HCT116 (cell line): ENCODE measurements around the gene COL2A1. TPM values are rescaled to one million over a fixed set of nuclear protein-coding genes. Genes with fewer than 3 reads are reported as not detected.

Experiments used
- ATAC-seq: fragments of 200-7000 bp; cut with Tn5 transposase; 2 replicates; pipeline ENCODE4 v1.9.1; 2020; ENCODE audit warnings: mild to moderate bottlenecking, moderate library complexity
- BruUV-seq: library from RNA; stranded (reverse); fragments of 400-500 nt; replicated peaks from 2 replicates; lab custom pipeline; 2021; lab: Mats Ljungman, UMichigan
- CTCF ChIA-PET: fragments of 300-600 bp; sonication (Branson Sonifier 250); formaldehyde crosslinking; loops from one replicate; lab custom pipeline; 2021; ENCODE audit warnings: antibody characterized with exemption; lab: Charles Lee
- POLR2A ChIA-PET: fragments of 300-600, 350-600 bp; sonication (Branson Sonifier 250); formaldehyde crosslinking; loops from one replicate; lab custom pipeline; 2021; ENCODE audit warnings: antibody characterized with exemption; lab: Charles Lee
- RAD21 ChIA-PET, 2 experiments: fragments of 300-600 bp; sonication (Branson Sonifier 250); formaldehyde crosslinking; loops; one replicate each; lab custom pipeline; 2023; ENCODE audit warnings: low total read pairs in 2 of 2; ENCODE audit not compliant: uncharacterized antibody in 2 of 2, unreplicated experiment in 2 of 2, low non-redundant PET in 1 of 2; lab: Charles Lee
- DNase-seq: peaks from one replicate; pipeline ENCODE4 v3.0.0-alpha.2; 2010; ENCODE audit warnings: low read depth, low spot score
- H2AFZ ChIP-seq: fragments of 200-600 bp; shearing (Covaris generic), sonication (generic); 2 replicates; pipeline ENCODE4 v1.6.1; 2017; ENCODE audit warnings: low read depth, mixed run types, mixed read lengths, antibody characterized with exemption, low read length; ENCODE audit not compliant: poor library complexity, severe bottlenecking
- H3K27ac ChIP-seq: 2 replicates; pipeline ENCODE4 v1.5.1; 2012; ENCODE audit warnings: low read depth, low read length
- H3K27me3 ChIP-seq: fragments of 200-600 bp; sonication (generic); 2 replicates; pipeline ENCODE4 v1.6.1; 2016; ENCODE audit warnings: mixed run types, low read length, mixed read lengths; ENCODE audit not compliant: insufficient read depth
- H3K36me3 ChIP-seq, 2 experiments: fragments of 200-500 bp in 1 of 2; fragments of 200-600 bp in 1 of 2; sonication (Bioruptor generic) in 1 of 2; sonication (generic) in 1 of 2; 2 replicates each; pipeline versions ENCODE4 v1.5.1 to v1.6.1; 2014 to 2016; ENCODE audit warnings: low read length in 2 of 2, inconsistent platforms in 1 of 2, mixed read lengths in 1 of 2, mixed run types in 1 of 2; ENCODE audit not compliant: insufficient read depth in 2 of 2, control insufficient read depth in 1 of 2
- H3K4me1 ChIP-seq, 2 experiments: fragments of 200-600 bp in 1 of 2; sonication (generic) in 1 of 2; 2 replicates each; pipeline versions ENCODE4 v1.5.1 to v1.6.1; 2012 to 2017; ENCODE audit warnings: low read length in 2 of 2, inconsistent platforms in 1 of 2, mild to moderate bottlenecking in 1 of 2, mixed read lengths in 1 of 2, mixed run types in 1 of 2, moderate library complexity in 1 of 2; ENCODE audit not compliant: insufficient read depth in 2 of 2, control insufficient read depth in 1 of 2
- H3K4me2 ChIP-seq: fragments of 200-600 bp; sonication (generic); 2 replicates; pipeline ENCODE4 v1.6.1; 2017; ENCODE audit warnings: mixed run types, low read length, mixed read lengths
- H3K4me3 ChIP-seq, 2 experiments: fragments of 200-600 bp in 1 of 2; sonication (generic) in 1 of 2; replicated peaks in 1 of 2; 2 replicates each; pipeline ENCODE4 v1.5.1; 2011 to 2016; ENCODE audit warnings: low read length in 2 of 2, control low read depth in 1 of 2, low read depth in 1 of 2, mild to moderate bottlenecking in 1 of 2, mixed read lengths in 1 of 2, mixed run types in 1 of 2
- H3K79me2 ChIP-seq: fragments of 200-600 bp; sonication (generic); 2 replicates; pipeline ENCODE4 v1.6.1; 2017; ENCODE audit warnings: mild to moderate bottlenecking, mixed run types, low read length, moderate library complexity, mixed read lengths; ENCODE audit not compliant: insufficient read depth
- H3K9ac ChIP-seq: fragments of 200-600 bp; sonication (generic); 2 replicates; pipeline ENCODE4 v1.6.1; 2016; ENCODE audit warnings: low read length, mixed read lengths
- H3K9me2 ChIP-seq: fragments of 200-600 bp; sonication (generic), shearing (Covaris generic); 2 replicates; pipeline ENCODE4 v1.6.1; 2017; ENCODE audit warnings: mixed run types, mild to moderate bottlenecking, moderate library complexity; ENCODE audit not compliant: insufficient read depth
- H3K9me3 ChIP-seq, 2 experiments: fragments of 200-500 bp in 1 of 2; fragments of 200-600 bp in 1 of 2; sonication (Bioruptor generic) in 1 of 2; sonication (generic) in 1 of 2; 2 replicates each; pipeline ENCODE4 v1.6.1; 2014 to 2017; ENCODE audit warnings: low read length in 2 of 2, mixed read lengths in 2 of 2, inconsistent platforms in 1 of 2, low read depth in 1 of 2, mild to moderate bottlenecking in 1 of 2, mixed run types in 1 of 2, moderate library complexity in 1 of 2; ENCODE audit not compliant: control insufficient read depth in 1 of 2, insufficient read depth in 1 of 2
- H4K20me1 ChIP-seq: fragments of 200-600 bp; sonication (generic), shearing (Covaris generic); 2 replicates; pipeline ENCODE4 v1.6.1; 2017; ENCODE audit warnings: mixed run types, mild to moderate bottlenecking, moderate library complexity; ENCODE audit not compliant: insufficient read depth
- ATF3 ChIP-seq: IDR thresholded peaks from 2 replicates; pipeline ENCODE4 v1.6.1; 2012
- CBX3 ChIP-seq: IDR thresholded peaks from 2 replicates; pipeline ENCODE4 v1.6.1; 2012; ENCODE audit warnings: low read depth
- CEBPB ChIP-seq: IDR thresholded peaks from 2 replicates; pipeline ENCODE4 v1.6.1; 2012; ENCODE audit warnings: low read depth
- CTCF ChIP-seq, 3 experiments: fragments of 200-600 bp in 1 of 3; sonication (generic) in 1 of 3; IDR thresholded peaks in 2 of 3; conservative IDR thresholded peaks in 1 of 3; 2 replicates each; pipeline ENCODE4 v1.5.1; 2012 to 2017; ENCODE audit warnings: low read depth in 2 of 3, low read length in 2 of 3, antibody characterized with exemption in 1 of 3, borderline replicate concordance in 1 of 3, control low read depth in 1 of 3, mild to moderate bottlenecking in 1 of 3, mixed read lengths in 1 of 3, mixed run types in 1 of 3, moderate library complexity in 1 of 3; ENCODE audit not compliant: insufficient read depth in 1 of 3
- ELF1 ChIP-seq: IDR thresholded peaks from 2 replicates; pipeline ENCODE4 v1.6.1; 2012; ENCODE audit warnings: low read depth, borderline replicate concordance
- EZH2 ChIP-seq: fragments of 200-600 bp; sonication (generic); IDR thresholded peaks from 2 replicates; pipeline ENCODE4 v1.6.1; 2017; ENCODE audit warnings: antibody characterized with exemption, mixed run types
- EZH2phosphoT487 ChIP-seq: fragments of 200-600 bp; IDR thresholded peaks from 2 replicates; pipeline ENCODE4 v1.6.1; 2018; ENCODE audit warnings: antibody characterized with exemption, borderline replicate concordance
- FOSL1 ChIP-seq: IDR thresholded peaks from 2 replicates; pipeline ENCODE4 v1.6.1; 2012; ENCODE audit warnings: low read depth
- JUND ChIP-seq: IDR thresholded peaks from 2 replicates; pipeline ENCODE4 v1.6.1; 2012
- POLR2AphosphoS5 ChIP-seq: IDR thresholded peaks from 2 replicates; pipeline ENCODE4 v1.6.1; 2011; ENCODE audit warnings: mild to moderate bottlenecking, low read depth, low read length, moderate library complexity
- REST ChIP-seq: IDR thresholded peaks from 2 replicates; pipeline ENCODE4 v1.6.1; 2012; ENCODE audit warnings: low read depth
- SIN3A ChIP-seq: IDR thresholded peaks from 2 replicates; pipeline ENCODE4 v1.6.1; 2012; ENCODE audit warnings: low read depth
- SP1 ChIP-seq: IDR thresholded peaks from 2 replicates; pipeline ENCODE4 v1.6.1; 2012; ENCODE audit warnings: low read depth
- TCF7L2 ChIP-seq: IDR thresholded peaks from 2 replicates; pipeline ENCODE4 v1.7.0; 2011; ENCODE audit warnings: borderline replicate concordance, inconsistent platforms; ENCODE audit not compliant: insufficient read depth, insufficient read length; ENCODE audit errors: extremely low read depth
- ZFX ChIP-seq: fragments of 450-650 bp; IDR thresholded peaks from 2 replicates; pipeline ENCODE4 v1.6.1; 2017
- intact Hi-C: fragments of 100-400 bp; cut with micrococcal nuclease; formaldehyde crosslinking; loops from 2 replicates; pipeline ENCODE4 v1.10.0; 2022
- total RNA-seq: library from RNA; stranded (reverse); gene quantifications from one replicate; pipeline ENCODE4 v1.2.1, GENCODE V29; 2021; ENCODE audit not compliant: unreplicated experiment

The COL2A1 gene
- total RNA-seq, 1 experiment from 2014 or later, result 0.22 TPM

- no peaks in the 10 kb centered on the region for H4K20me1 ChIP-seq
- no peak for DNase-seq
- H3K27me3 ChIP-seq, result no peaks in the 10 kb centered on the region
- RAD21 ChIA-PET, result no interaction called here
- no peak overlapping the region for H3K9ac ChIP-seq
- H3K79me2 ChIP-seq, result no peaks in the 10 kb centered on the region
- no peak for ATAC-seq
- CTCF ChIA-PET, result no interaction called here
- H3K4me1 ChIP-seq, result no peaks in the 10 kb centered on the region
- H3K9me2 ChIP-seq, result no peaks in the 10 kb centered on the region
- intact Hi-C loops, result no loop called here
- peaks cover 20 to 25% of the 10 kb centered on the region in 2 experiments; a peak in 3 of 4 replicates for H3K36me3 ChIP-seq
- no peaks in the 10 kb centered on the region for H3K9me3 ChIP-seq
- H3K27ac ChIP-seq, result no peak overlapping the region
- no peak overlapping the region for H2AFZ ChIP-seq
- no peak overlapping the region for H3K4me2 ChIP-seq
- TF ChIP-seq JUND (no peak), ATF3 (no peak), FOSL1 (no peak)
- BruUV-seq, result no TSS peak
- POLR2A ChIA-PET, result no interaction called here
- H3K4me3 ChIP-seq, result no peak overlapping the region
Observed at GRCh38 chr12:47969845-47970244, 34.4 kb downstream of the COL2A1 start.

GRCh38 chr12:47967461-47968321 is 36.6 kb downstream of the COL2A1 start:
- no peak overlapping the region for H3K27ac ChIP-seq
- no peaks in the 10 kb centered on the region for H3K27me3 ChIP-seq
- no peak overlapping the region for H3K4me2 ChIP-seq
- BruUV-seq, result no TSS peak
- H3K79me2 ChIP-seq, result no peaks in the 10 kb centered on the region
- POLR2A ChIA-PET, result no interaction called here
- H4K20me1 ChIP-seq, result no peaks in the 10 kb centered on the region
- CTCF ChIA-PET, result no interaction called here
- H3K4me1 ChIP-seq, result peaks cover 3 to 12% of the 10 kb centered on the region in 2 experiments; a peak in 3 of 4 replicates
- H3K36me3 ChIP-seq, result peaks cover 20 to 25% of the 10 kb centered on the region in 2 experiments; a peak in 3 of 4 replicates
- H3K9me2 ChIP-seq, result no peaks in the 10 kb centered on the region
- no peak for DNase-seq
- RAD21 ChIA-PET, result no interaction called here
- no peak overlapping the region for H3K9ac ChIP-seq
- intact Hi-C loops, result no loop called here
- no peak overlapping the region for H2AFZ ChIP-seq
- no peak for ATAC-seq
- no peak overlapping the region for H3K4me3 ChIP-seq
- no peaks in the 10 kb centered on the region for H3K9me3 ChIP-seq
- no peak for TF ChIP-seq CTCF (IDR thresholded peaks at IDR 0.05 in 2 of 3, conservative IDR thresholded peaks at IDR 0.05 in 1 of 3; ENCODE audit: borderline replicate concordance in 1 of 3, insufficient read depth in 1 of 3, low read depth in 2 of 3, low read length in 2 of 3)
- TF ChIP-seq JUND, result no peak
- TF ChIP-seq REST, result no peak
- TF ChIP-seq SP1, result no peak
- no peak for TF ChIP-seq TCF7L2
- no peak for TF ChIP-seq CEBPB
- TF ChIP-seq ZFX, result no peak
- TF ChIP-seq ELF1, result no peak
- TF ChIP-seq POLR2AphosphoS5, result no peak
- TF ChIP-seq FOSL1, result no peak
- TF ChIP-seq CBX3, result no peak
- TF ChIP-seq SIN3A, result no peak
- TF ChIP-seq EZH2, result no peak
- no peak for TF ChIP-seq EZH2phosphoT487
